Measurements from ENCODE around the gene TEKT2. TPM values are rescaled to one million over a fixed set of nuclear protein-coding genes. Genes with fewer than 3 reads are reported as not detected.

TEKT2 gene
- total RNA-seq, 1 experiment from 2014 or later, result not detected

GRCh38 chr1:36122062-36123030 lies 38.5 kb downstream of the TEKT2 start:
- in situ Hi-C loops (cut with HindIII; ENCODE audit: low pct_unique_long_range_greater_than_20kb, low sequenced_read_pairs), result no loop called here
- DNase-seq (ENCODE audit: low read depth), result no peak

DNA sequence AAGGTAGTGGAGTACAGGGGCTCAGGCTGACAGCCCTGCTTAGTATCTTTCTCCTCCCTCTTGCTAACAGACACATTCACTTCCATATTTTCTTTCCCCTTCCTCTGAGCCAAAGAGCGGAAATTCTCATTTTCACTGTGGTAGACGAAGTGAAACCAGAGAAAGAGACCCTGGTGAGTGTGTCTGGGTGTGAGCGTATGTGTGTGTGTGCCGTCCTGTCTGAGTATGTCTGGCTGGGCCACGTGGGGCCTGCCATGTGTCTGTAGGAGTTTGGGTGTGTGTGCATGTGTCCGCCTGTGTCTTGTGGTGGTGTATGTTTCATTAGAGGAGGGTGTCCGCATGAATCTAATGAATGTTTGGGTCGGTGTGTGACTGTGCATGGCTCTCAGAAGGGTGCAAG lies 39.5 kb downstream of the TEKT2 start:
- DNase-seq (ENCODE audit: low read depth), result no peak
- in situ Hi-C loops (cut with HindIII; ENCODE audit: low pct_unique_long_range_greater_than_20kb, low sequenced_read_pairs), result no loop called here

GRCh38 chr1:36124404-36125128 lies 40.7 kb downstream of the TEKT2 start:
- in situ Hi-C loops (cut with HindIII; ENCODE audit: low pct_unique_long_range_greater_than_20kb, low sequenced_read_pairs), result no loop called here
- no peak for DNase-seq (ENCODE audit: low read depth)

DNA sequence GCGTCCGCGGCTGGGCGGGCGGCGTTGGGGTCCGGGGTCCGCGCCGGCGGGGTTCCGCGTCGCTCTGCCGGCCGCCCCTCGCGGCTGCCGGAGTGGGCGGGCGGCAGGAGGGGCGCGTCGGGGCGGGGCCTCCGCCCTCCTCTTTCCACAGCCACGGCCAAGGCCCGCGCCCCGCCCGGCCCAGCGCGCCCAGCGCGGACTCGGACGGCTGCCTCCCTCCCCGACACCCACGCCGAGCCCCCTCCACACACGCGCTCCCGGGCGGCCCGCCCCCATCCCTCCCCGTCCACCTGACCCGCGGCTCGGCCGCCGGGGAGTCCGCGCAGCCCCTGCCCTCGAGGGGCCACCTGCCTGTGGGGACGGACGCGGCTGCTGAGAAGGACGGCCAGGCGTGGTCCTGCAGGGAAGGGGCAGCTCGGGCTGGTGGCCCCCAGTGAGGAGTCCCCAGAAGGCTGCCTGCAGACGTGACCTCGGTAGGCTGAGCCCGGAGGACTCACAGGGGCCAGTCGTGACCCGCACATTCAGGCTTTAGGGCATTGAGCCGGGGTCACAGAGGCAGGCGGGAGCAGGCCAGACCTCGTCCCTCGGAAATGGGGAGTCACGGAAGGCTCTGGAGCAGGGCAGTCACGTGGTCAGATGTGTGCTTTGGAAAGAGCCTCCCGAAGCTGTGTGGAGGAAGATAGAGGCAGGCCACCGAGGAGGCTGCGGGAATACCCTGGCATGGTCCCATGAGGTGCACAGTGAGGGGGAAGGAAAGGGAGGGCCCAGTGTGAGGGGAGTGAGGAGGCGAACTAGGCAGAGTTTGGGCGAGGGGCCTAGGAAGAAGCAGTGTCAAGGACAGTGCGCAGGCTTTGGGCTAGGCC lies 41.5 kb downstream of the TEKT2 start, which contains the start of gene COL8A2:
TSS of gene COL8A2 (minus strand) at position 94 of the 863 bp plus-strand sequence. CDS start 24,980 bp downstream, outside the sequence.
- no peak for DNase-seq (ENCODE audit: low read depth)
- in situ Hi-C loops (cut with HindIII; ENCODE audit: low pct_unique_long_range_greater_than_20kb, low sequenced_read_pairs), result no loop called here

DNA sequence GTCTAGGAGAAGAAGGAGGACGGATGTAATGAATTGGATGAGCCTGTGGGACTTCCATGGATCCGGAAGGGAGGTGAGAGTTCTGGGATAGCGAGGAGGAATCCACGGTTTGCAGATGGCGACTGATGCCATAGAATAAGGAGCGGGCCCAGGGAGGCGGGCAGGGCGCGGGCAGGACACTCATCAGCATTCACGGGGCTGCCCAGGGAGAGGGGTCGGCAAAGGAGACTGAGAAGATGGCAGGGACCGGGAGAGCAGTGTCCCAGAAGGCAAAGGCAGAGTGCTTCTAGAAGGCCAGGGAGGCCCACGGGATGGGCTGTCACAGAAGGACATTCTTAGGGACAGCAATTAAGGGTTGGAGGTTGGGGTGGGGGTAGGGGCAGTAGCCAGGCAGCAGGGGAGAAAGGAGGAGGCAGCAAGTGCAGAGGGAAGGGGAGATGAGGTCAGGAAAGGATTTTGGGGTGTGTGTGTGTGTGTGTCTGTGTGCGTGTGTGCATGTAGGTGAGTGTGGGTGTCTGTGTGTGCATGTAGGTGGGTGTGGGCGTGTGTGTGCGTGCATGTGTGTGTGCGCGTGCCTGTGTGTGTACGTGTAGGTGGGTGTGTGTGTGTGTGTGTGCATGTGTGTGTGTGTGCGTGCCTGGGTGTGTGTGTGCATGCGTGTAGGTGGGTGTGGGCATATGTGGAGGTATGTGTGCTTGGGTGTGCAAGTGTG lies 42.3 kb downstream of the TEKT2 start:
- no peak for DNase-seq (ENCODE audit: low read depth)

GRCh38 chr1:36126797-36127500 lies 43.1 kb downstream of the TEKT2 start:
- DNase-seq (ENCODE audit: low read depth), result no peak
- in situ Hi-C loops (cut with HindIII; ENCODE audit: low pct_unique_long_range_greater_than_20kb, low sequenced_read_pairs), result no loop called here

More for the DNA sequence above, 42.3 kb downstream of the TEKT2 start:
- in situ Hi-C loops (cut with HindIII; ENCODE audit: low pct_unique_long_range_greater_than_20kb, low sequenced_read_pairs), result no loop called here

DNA sequence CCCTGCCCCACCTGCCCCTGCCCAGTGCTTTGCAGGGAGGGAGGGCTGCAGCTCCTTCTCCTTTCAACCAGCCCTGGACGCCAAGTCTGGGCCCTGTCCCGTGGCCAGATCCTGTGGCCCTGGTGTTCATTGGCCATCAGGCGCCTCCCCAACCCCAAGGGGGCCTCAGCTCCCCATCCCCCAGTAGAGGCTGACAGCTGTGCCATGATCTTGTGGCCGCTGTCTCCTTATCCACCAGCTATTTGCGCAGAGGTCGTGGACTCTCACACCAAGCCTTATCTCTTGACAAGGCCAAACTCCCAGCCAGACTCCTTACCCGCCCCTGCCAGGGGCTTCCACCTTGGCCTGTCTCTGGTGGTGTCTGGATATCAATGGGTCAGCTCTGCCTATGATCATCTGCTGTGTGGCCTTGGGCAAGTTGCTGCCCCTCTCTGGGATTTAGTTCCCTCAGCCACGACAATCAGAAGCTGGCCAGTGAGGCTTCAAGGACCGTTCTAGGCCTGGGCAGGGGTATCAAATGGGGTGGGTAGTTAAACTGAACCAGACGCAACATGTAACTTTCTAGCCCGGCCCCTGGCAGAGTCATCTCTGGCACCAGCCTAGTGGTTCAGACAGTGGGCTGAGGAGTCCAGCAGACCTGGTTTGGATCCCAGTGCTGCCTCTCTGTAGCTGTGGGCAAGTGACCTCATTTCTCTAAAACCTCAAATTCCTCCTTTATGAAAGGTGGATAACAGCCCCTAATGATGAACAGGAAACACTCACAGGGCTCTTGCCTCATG lies 44.4 kb downstream of the TEKT2 start:
- no peak for DNase-seq (ENCODE audit: low read depth)
- in situ Hi-C loops (cut with HindIII; ENCODE audit: low pct_unique_long_range_greater_than_20kb, low sequenced_read_pairs), result no loop called here

DNA sequence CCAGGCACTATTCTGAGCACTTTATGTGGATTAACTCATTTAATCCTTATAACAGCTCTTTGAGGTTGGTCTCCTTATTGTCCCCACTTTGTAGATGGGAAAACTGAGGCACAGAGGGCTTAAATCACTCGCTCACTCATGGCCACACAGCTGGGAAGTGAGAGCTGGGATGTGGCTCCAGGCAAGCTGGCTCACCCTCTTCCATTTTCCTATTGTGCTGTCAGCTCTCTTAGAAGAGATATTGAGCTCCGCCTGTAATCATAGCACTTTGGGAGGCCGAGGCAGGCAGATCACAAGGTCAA lies 45.0 kb downstream of the TEKT2 start:
- no peak for DNase-seq (ENCODE audit: low read depth)
- in situ Hi-C loops (cut with HindIII; ENCODE audit: low pct_unique_long_range_greater_than_20kb, low sequenced_read_pairs), result no loop called here

- DNase-seq (ENCODE audit: low read depth), result no peak
- in situ Hi-C loops (cut with HindIII; ENCODE audit: low pct_unique_long_range_greater_than_20kb, low sequenced_read_pairs), result no loop called here
These were observed 48.1 kb downstream of the TEKT2 start for GRCh38 chr1:36132029-36132428.

DNA sequence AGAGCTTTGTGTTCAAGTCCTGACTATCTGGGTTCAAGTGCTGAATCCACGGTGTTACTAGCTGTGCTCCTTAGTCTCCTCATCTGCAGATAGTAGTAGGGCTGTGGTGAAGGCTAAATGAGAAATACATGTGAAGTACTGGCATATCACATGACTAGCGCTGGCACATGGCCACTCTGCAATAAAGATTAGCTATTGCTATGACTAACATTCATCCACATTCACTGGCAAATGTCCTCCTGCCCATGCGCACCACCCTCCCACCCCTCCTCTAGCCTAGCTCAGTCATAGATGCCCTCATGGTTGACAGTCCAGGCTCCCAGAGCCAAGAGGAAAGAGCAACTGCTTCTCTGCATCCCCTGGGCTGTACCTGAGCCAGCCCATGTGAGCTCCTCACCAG lies 49.6 kb downstream of the TEKT2 start:
- peak; percentile 82 for DNase-seq (ENCODE audit: low read depth)
- in situ Hi-C loops (cut with HindIII; ENCODE audit: low pct_unique_long_range_greater_than_20kb, low sequenced_read_pairs), result no loop called here

- DNase-seq (ENCODE audit: low read depth), result no peak
These were observed 50.1 kb downstream of the TEKT2 start for GRCh38 chr1:36134031-36134430.

GRCh38 chr1:36134505-36135329 lies 50.8 kb downstream of the TEKT2 start:
- DNase-seq (ENCODE audit: low read depth), result peak; percentile 27
- in situ Hi-C loops (cut with HindIII; ENCODE audit: low pct_unique_long_range_greater_than_20kb, low sequenced_read_pairs), result no loop called here

More at GRCh38 chr1:36134031-36134430, 50.1 kb downstream of the TEKT2 start:
- in situ Hi-C loops (cut with HindIII; ENCODE audit: low pct_unique_long_range_greater_than_20kb, low sequenced_read_pairs), result no loop called here

DNA sequence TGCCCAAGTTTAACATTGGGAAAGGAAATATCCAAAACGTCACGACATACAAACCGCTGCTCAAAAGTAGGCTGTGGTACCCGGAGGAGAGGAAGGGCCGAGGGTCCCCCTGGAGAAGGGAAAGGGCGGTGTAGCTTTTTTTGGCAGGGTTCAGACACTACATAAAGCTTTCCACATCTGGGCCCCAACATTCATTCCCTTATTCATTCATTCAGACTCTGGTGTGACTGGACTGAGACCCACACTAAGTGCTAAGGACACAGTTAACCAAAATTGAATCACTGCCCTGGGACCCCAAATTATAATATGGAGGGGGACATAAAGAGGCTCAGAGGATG lies 51.4 kb downstream of the TEKT2 start:
- DNase-seq (ENCODE audit: low read depth), result no peak
- in situ Hi-C loops (cut with HindIII; ENCODE audit: low pct_unique_long_range_greater_than_20kb, low sequenced_read_pairs), result no loop called here

DNA sequence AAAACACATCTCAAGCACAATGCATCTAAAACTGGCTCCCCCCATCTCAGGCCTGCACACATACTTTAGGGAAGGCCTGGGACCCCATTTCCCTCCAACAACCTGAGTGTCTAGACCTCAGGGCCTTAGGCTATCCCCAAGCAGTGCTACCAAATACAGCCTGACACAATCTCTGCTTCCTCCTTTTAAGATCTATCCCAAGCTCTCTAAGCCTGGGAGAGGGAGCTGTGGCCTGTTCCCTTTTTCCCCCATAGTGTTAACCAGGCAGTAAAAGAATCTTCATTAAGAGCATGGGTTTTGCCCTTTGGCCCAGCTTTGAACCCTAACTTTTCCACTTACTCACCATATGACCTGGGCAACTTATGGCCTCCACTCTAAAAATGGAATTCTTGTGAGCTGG lies 51.9 kb downstream of the TEKT2 start:
- no peak for DNase-seq (ENCODE audit: low read depth)
- in situ Hi-C loops (cut with HindIII; ENCODE audit: low pct_unique_long_range_greater_than_20kb, low sequenced_read_pairs), result no loop called here

DNA sequence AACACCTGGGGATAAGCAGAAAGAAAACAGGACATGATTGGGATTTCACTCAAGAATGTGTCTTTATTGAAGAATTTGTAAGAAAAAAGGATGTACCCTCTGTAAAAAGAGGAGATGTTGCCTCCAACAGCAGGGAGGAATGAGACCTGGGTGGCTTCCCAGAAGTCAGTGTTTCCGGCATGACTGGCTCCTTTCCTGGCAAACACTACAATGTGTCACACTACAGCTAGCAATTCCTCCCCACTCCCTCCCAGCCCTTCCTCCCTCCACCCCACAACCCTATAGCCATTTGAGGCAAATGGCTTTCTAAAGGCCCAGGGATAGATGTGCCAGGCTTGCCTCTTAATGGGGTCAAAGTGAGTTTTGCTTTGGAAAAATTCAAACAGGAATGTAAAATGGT lies 52.6 kb downstream of the TEKT2 start:
- DNase-seq (ENCODE audit: low read depth), result no peak
- in situ Hi-C loops (cut with HindIII; ENCODE audit: low pct_unique_long_range_greater_than_20kb, low sequenced_read_pairs), result no loop called here

- in situ Hi-C loops (cut with HindIII; ENCODE audit: low pct_unique_long_range_greater_than_20kb, low sequenced_read_pairs), result no loop called here
- no peak for DNase-seq (ENCODE audit: low read depth)
These were observed 53.3 kb downstream of the TEKT2 start for GRCh38 chr1:36137226-36137625.

Data from Caki2 (cell line).